Ascending aorta (tissue), 2 donors: ENCODE measurements around the gene SP7. TPM values are rescaled to one million over a fixed set of nuclear protein-coding genes. Genes with fewer than 3 reads are reported as not detected.

ENCODE experiments used
- DNase-seq, 2 donors: peaks; one replicate each; pipeline ENCODE4 v3.0.0-alpha.2; 2019; ENCODE audit warnings: low spot score in 2 of 2
- H3K27ac ChIP-seq, 2 donors: fragments of 200-600 bp; sonication (generic); one replicate each; pipeline ENCODE4 v1.5.1; 2016 to 2017; ENCODE audit warnings: mild to moderate bottlenecking in 1 of 2
- H3K27me3 ChIP-seq: fragments of 200-600 bp; sonication (generic); one replicate; pipeline ENCODE4 v1.5.1; 2017
- H3K36me3 ChIP-seq, 2 donors: fragments of 200-600 bp; sonication (generic); one replicate each; pipeline ENCODE4 v1.5.1; 2016
- H3K4me1 ChIP-seq, 2 donors: fragments of 200-600 bp; sonication (generic); one replicate each; pipeline ENCODE4 v1.5.1; 2016 to 2017; ENCODE audit warnings: mild to moderate bottlenecking in 1 of 2
- H3K4me3 ChIP-seq, 2 donors: fragments of 200-600 bp; sonication (generic); one replicate each; pipeline ENCODE4 v1.5.1; 2016 to 2017; ENCODE audit warnings: mild to moderate bottlenecking in 1 of 2
- H3K9me3 ChIP-seq, 2 donors: fragments of 200-600 bp; sonication (generic); one replicate each; pipeline ENCODE4 v1.5.1; 2016
- intact Hi-C: fragments of 100-400 bp; cut with DNase I; formaldehyde crosslinking; loops from one replicate; pipeline ENCODE4 v1.15.1; 2023
- total RNA-seq: library from RNA; depleted of rRNA; stranded (reverse); fragments of >200 nt; gene quantifications from one replicate; pipeline ENCODE4 v1.1.0, GENCODE V29; 2016
- TF ChIP-seq, protein P1 (sequence below), 3 experiments: fragments of 200-600 bp in 2 of 3; fragments of 450-650 bp in 1 of 3; sonication (generic) in 2 of 3; IDR thresholded peaks; one replicate each; pipeline ENCODE4 v1.5.1; 2016 to 2019; ENCODE audit warnings: antibody characterized with exemption in 3 of 3, mild to moderate bottlenecking in 1 of 3, moderate library complexity in 1 of 3

The SP7 gene
- total RNA-seq, 1 donor from 2014 or later: not detected

DNA sequence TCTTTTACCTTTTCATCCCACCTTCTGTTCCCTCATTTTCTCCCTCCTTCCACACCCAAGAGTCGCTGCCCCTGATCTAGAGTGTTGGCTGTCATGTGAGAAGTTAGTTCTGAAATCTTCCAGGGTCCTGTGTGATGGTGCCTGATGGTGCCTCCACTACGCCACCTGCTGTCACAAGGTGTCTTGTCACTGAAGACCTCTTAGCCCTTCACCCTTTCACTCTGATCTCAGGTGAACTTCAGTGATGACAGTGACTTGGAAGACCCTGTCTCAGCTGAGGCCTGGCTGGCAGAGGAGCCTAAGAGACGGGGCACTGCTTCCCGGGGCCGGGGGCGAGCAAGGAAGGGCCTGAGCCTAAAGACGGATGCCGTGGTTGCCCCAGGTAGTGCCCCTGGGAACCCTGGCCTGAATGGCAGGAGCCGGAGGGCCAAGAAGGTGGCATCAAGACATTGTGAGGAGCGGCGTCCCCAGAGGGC lies 48.4 kb downstream of the SP7 start:
- no peaks in the 10 kb centered on the region for H3K4me1 ChIP-seq
- H3K27ac ChIP-seq: no peak overlapping the region
- TF ChIP-seq, protein P1, sequence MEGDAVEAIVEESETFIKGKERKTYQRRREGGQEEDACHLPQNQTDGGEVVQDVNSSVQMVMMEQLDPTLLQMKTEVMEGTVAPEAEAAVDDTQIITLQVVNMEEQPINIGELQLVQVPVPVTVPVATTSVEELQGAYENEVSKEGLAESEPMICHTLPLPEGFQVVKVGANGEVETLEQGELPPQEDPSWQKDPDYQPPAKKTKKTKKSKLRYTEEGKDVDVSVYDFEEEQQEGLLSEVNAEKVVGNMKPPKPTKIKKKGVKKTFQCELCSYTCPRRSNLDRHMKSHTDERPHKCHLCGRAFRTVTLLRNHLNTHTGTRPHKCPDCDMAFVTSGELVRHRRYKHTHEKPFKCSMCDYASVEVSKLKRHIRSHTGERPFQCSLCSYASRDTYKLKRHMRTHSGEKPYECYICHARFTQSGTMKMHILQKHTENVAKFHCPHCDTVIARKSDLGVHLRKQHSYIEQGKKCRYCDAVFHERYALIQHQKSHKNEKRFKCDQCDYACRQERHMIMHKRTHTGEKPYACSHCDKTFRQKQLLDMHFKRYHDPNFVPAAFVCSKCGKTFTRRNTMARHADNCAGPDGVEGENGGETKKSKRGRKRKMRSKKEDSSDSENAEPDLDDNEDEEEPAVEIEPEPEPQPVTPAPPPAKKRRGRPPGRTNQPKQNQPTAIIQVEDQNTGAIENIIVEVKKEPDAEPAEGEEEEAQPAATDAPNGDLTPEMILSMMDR (IDR thresholded peaks at IDR 0.05): peak; percentile 51 to 60 (median 60)
- no peaks in the 10 kb centered on the region for H3K36me3 ChIP-seq
- DNase-seq: peak in 1 of 2 donors; percentile 77
- no peaks in the 10 kb centered on the region for H3K9me3 ChIP-seq
- no peak overlapping the region for H3K4me3 ChIP-seq
- no peaks in the 10 kb centered on the region for H3K27me3 ChIP-seq
- intact Hi-C loops: loop anchor here (1.0 kb wide), 2 partner anchors 74 to 128 kb away; no protein-coding TSS in a partner anchor

GRCh38 chr12:53286448-53286847 lies 49.7 kb downstream of the SP7 start:
- TF ChIP-seq, protein P1 (IDR thresholded peaks at IDR 0.05): no peak
- Histone ChIP-seq H3K36me3 (no peaks in the 10 kb centered on the region), H3K27me3 (no peaks in the 10 kb centered on the region), H3K27ac (no peak overlapping the region), H3K4me3 (no peak overlapping the region), H3K9me3 (no peaks in the 10 kb centered on the region), H3K4me1 (no peaks in the 10 kb centered on the region)
- intact Hi-C loops: no loop called here
- no peak for DNase-seq

DNA sequence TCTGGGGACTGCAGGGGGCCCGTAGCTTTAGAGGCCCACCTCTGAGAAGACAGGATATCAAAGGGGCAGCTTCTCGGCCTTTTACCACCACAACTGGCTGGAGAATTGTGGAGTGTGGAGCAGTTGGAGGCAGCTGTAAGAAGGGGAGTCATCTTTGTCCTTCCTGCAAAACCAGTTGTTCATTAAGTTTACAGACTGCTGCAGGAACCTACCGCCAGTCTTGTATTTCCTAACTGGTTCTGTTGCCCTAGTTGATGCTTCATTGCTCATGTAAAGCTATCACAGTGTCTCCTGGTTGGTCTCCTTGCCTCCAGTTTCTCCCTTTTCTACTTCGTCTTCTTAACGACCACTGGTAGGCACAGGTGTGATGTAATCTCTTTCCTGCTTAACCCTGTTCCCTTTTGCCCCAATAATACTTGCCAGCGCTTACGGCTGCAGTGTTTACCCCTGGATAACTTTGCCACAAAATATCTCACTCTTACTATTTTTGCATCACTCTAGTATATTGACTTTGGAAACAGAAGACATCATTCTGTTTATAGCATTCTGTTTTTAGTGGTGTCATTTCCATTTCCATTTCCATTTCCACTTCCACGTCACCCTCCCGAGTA lies 56.2 kb downstream of the SP7 start:
- intact Hi-C loops: no loop called here

DNA sequence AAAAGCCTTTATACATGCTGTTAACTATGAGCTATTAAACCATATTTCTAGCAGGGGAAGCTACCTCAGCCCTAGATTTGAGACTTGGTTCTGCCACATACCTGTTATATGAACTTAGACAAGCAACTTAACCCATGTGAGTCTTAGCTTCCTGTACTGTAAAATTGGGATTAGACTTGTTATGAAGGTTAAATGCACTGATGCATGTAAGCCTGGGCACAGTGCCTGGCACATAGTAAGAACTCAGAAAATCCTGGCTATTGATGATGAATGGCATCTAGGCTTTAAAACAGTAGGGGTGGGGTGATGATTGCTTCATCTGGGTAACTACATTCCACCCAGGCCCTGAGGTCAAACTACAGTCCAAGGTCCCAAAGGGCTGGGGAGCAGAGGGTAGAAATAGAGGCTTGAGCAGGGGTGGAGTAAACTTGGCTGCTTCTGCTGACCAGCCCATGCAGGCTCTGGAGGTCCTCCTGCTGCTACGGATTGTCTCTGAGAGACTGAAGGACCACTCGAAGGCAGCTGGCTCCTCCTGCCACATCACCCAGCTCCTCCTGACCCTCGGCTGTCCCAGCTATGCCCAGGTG lies 56.8 kb downstream of the SP7 start:
- DNase-seq: no peak
- no peak overlapping the region for H3K4me3 ChIP-seq
- no peaks in the 10 kb centered on the region for H3K27me3 ChIP-seq
- intact Hi-C loops: no loop called here
- H3K9me3 ChIP-seq: no peaks in the 10 kb centered on the region
- TF ChIP-seq, protein P1 (IDR thresholded peaks at IDR 0.05): no peak
- H3K36me3 ChIP-seq: no peaks in the 10 kb centered on the region
- no peaks in the 10 kb centered on the region for H3K4me1 ChIP-seq
- H3K27ac ChIP-seq: no peak overlapping the region

More for the DNA sequence above, 56.2 kb downstream of the SP7 start:
- DNase-seq: no peak
- no peak overlapping the region for H3K4me3 ChIP-seq
- no peaks in the 10 kb centered on the region for H3K36me3 ChIP-seq
- H3K9me3 ChIP-seq: no peaks in the 10 kb centered on the region
- no peak overlapping the region for H3K27ac ChIP-seq
- no peaks in the 10 kb centered on the region for H3K4me1 ChIP-seq
- H3K27me3 ChIP-seq: no peaks in the 10 kb centered on the region
- TF ChIP-seq, protein P1 (IDR thresholded peaks at IDR 0.05): no peak

- no peaks in the 10 kb centered on the region for H3K4me1 ChIP-seq
- no peak for DNase-seq
- no peak overlapping the region for H3K27ac ChIP-seq
- intact Hi-C loops: no loop called here
- no peak overlapping the region for H3K4me3 ChIP-seq
- TF ChIP-seq, protein P1 (IDR thresholded peaks at IDR 0.05): no peak
- no peaks in the 10 kb centered on the region for H3K9me3 ChIP-seq
- no peaks in the 10 kb centered on the region for H3K36me3 ChIP-seq
- no peaks in the 10 kb centered on the region for H3K27me3 ChIP-seq
Measured at GRCh38 chr12:53277981-53278380, 58.2 kb downstream of the SP7 start.

Other genes with a start within 250 kb of the SP7 start
- 1,664 TPM for gene IGFBP6, start 238.7 kb downstream of the SP7 start, total RNA-seq
- gene SOAT2, start 232.9 kb downstream of the SP7 start, total RNA-seq: not detected
- 5.9 TPM for gene ZNF740, start 155.6 kb downstream of the SP7 start, total RNA-seq
- gene CSAD, start 155.4 kb downstream of the SP7 start, total RNA-seq: 30.7 TPM
- gene ITGB7, start 129.1 kb downstream of the SP7 start, total RNA-seq: 1.6 TPM
- 29.8 TPM for gene RARG, start 104.1 kb downstream of the SP7 start, total RNA-seq
- not detected for gene ESPL1, start 68.1 kb downstream of the SP7 start, total RNA-seq
- gene PFDN5, start 40.8 kb downstream of the SP7 start, total RNA-seq: 187 TPM
- gene MYG1, start 36.7 kb downstream of the SP7 start, total RNA-seq: 27.5 TPM
- 21.2 TPM for gene AAAS, start 14.7 kb downstream of the SP7 start, total RNA-seq
- gene SP1, start 43.8 kb upstream of the SP7 start, total RNA-seq: 49.0 TPM
- not detected for gene AMHR2, start 87.5 kb upstream of the SP7 start, total RNA-seq
- 20.6 TPM for gene PRR13, start 105.4 kb upstream of the SP7 start, total RNA-seq
- 354 TPM for gene PCBP2, start 115.7 kb upstream of the SP7 start, total RNA-seq
- gene MAP3K12, start 163.1 kb upstream of the SP7 start, total RNA-seq: 20.8 TPM
- 32.9 TPM for gene TARBP2, start 164.9 kb upstream of the SP7 start, total RNA-seq
- 2.8 TPM for gene NPFF, start 171.1 kb upstream of the SP7 start, total RNA-seq